GM18507 (cell line): Measurements from ENCODE around the gene OLFML2A.
"Not testable (repeated sequence)": the region's sequence is repeated elsewhere in the genome, so short reads cannot be mapped to it uniquely, and the experiment has no call there.

Experiments used
- DNase-seq: peaks from one replicate; pipeline ENCODE4 v3.0.0; 2011; ENCODE audit warnings: low read depth; ENCODE audit not compliant: insufficient read length; ENCODE audit errors: extremely low spot score
- FAIRE-seq: peaks from 2 replicates; lab custom pipeline; 2011; peaks lifted over from hg19 to GRCh38; lab: Jason Lieb, UNC

OLFML2A gene

DNA sequence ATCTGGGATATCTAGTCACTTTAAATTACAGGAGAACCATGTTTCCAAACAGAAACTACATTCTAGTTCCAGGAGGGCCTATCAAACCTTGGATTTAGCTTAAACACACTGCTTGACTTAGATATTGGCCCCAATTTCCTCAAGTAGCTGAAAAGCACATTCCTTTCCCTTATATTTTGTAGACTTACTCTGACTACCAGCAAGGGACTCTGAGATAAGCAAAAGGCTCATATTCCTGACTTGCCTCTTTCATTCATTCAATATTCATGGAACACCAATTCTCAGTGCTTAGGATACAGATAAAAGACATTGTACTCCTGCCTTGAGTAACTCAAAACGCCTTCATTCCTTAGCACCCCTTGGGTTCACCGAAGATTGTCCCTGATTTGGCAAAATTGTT is 17.6 kb upstream of the OLFML2A start:
- no peak for DNase-seq
- FAIRE-seq = no peak

DNA sequence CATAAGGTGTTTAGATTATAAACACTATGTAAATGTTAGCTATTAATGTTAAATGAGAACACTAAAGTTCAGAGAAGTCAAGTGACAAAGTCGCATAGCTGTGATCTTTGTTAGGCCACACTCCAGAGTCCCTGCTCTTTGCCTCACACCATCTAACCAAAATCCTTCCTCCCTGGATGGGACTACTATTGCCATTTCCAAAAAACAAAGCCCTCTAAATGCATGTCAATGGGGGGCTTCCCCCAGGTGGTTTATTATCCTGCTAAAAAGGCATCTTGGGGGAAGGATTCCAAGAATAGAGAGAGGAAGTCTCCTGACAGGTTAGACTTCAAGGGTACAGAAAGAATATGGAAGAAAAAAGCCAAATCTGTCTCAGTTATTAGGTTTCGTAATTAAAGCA is 16.2 kb upstream of the OLFML2A start:
- FAIRE-seq (no peak), DNase-seq (no peak)

- no peak for FAIRE-seq
- no peak for DNase-seq
These were observed 15.7 kb upstream of the OLFML2A start for GRCh38 chr9:124761196-124761595.

- FAIRE-seq (no peak), DNase-seq (no peak)
These were observed 15.2 kb upstream of the OLFML2A start for GRCh38 chr9:124761710-124762109.

DNA sequence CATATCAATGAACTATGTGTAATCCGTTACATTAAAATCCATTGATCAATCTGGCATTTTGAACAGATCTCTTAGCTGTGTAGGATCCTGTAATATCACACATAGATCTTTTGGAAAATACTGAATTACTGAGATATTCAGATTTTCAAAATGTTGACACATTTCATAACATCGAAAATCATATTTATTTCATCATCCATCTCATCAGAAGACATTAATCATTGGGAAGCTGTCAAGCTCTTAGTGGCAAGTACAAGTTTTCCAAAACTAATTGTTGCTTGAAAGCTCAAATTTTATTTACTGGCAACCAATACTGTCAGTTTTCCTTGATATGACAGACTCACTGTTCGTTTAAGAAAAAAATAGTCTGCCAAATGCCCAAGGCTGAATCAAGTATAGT is 14.3 kb upstream of the OLFML2A start:
- DNase-seq (no peak), FAIRE-seq (no peak)

DNA sequence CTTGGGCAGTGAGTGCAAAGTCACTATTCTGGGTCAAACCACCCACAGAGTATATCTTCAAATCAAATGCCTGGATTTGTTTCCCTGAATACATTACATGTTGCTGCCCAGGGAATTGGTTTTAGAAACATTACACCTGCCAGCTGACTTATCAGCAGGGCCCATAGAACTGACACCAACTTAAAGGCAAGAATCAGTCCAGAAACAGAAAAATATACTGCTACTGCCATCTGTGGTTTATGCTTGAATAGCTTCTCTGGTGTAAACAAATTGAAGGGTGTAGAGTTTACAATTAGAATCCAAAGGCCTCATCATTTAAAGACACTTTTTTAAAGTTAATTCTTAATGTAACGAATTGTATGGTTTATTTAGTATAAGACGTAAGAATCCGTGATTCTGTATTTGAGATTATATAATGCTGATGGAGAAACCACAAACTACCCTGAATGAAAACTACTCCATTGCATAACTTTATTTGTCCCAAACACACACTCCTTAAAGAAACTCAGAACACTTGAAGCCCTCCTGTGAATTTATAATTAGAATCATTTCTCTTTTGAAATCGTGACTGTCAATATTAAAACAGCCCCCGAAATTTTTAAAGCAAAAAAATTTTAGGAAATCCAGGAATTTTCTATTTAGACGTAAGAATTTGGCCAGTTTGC is 12.0 kb upstream of the OLFML2A start:
- FAIRE-seq (peak; percentile 48), DNase-seq (no peak)

DNA sequence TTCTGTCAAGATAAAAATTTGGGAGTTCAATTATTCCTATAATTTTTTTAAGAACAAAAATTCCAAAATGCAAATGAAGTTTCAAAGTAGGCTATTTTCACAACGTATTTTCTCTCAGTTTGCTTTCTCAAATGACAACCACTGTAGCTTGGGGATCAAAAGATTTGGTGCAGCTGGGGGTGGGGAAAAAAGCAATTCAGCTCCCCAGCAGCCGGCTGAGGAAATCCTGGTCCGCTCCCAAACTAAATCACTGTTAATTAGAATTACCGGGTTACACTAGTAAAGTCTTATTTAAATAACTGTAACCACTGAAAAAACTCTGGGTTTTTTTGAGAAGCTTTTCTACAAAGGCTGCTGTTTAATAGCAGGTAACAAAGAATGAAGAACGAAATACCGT is 11.5 kb upstream of the OLFML2A start:
- DNase-seq (no peak), FAIRE-seq (no peak)

- FAIRE-seq (no peak), DNase-seq (no peak)
These were observed 10.6 kb upstream of the OLFML2A start for GRCh38 chr9:124766326-124766725.

- DNase-seq (no peak), FAIRE-seq (no peak)
These were observed 9.9 kb upstream of the OLFML2A start for GRCh38 chr9:124766815-124767554.

DNA sequence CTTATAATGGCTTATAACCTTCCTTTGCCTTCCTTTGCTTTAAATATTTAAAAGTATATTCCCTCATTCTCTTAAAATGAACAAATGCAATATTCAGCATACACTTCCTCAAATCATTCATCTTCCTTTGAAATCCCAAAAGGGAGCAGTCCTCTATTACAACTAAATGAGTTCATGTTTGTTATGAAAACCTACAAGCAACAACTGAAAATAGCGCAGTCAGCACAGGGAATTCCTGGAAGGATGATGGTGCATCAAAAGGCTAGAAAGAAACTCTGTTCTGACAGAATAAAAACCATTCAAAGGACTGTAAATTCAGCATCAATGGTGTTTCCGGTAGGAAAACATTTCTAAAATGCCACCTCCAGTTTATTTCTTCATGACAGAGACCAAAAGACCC is 9.1 kb upstream of the OLFML2A start:
- DNase-seq = no peak
- no peak for FAIRE-seq

GRCh38 chr9:124768334-124768733 is 8.6 kb upstream of the OLFML2A start:
- no peak for DNase-seq
- no peak for FAIRE-seq

DNA sequence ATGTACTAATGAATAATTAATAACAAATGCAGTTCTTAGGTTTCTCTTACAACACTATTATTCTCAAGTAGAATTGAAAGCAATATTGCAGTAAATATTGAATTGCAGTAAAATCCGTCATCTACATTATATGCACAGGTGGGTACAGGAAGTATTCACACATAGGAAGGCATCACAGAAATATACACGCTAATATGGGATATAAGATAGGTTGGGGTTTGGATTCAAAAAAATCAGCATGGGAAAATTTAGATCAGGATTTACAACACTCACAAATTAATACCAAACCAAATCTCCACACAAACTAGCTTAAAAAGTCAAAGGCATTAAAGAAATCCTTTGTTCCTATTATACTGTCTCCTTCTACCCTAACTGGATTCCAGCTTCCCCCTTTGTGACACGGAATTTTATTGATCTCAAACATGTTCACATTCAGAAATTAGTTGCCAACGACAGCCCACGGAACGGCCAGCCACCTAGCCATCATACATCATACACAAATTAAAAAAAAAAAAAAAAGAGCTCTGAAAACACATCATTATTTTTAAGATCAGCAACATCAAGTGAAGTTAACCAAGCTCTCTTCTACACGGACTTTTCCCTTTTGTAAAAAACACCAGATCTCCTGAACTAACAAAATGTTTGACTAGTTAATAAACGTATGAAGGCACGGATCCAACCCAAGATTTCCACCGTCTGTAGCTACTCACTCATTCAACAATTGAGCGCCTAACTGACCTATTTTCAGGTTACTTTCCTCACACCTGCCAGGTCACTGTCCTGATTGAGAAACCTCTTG is 8.0 kb upstream of the OLFML2A start:
- no peak for DNase-seq
- peak; percentile 38 for FAIRE-seq

DNA sequence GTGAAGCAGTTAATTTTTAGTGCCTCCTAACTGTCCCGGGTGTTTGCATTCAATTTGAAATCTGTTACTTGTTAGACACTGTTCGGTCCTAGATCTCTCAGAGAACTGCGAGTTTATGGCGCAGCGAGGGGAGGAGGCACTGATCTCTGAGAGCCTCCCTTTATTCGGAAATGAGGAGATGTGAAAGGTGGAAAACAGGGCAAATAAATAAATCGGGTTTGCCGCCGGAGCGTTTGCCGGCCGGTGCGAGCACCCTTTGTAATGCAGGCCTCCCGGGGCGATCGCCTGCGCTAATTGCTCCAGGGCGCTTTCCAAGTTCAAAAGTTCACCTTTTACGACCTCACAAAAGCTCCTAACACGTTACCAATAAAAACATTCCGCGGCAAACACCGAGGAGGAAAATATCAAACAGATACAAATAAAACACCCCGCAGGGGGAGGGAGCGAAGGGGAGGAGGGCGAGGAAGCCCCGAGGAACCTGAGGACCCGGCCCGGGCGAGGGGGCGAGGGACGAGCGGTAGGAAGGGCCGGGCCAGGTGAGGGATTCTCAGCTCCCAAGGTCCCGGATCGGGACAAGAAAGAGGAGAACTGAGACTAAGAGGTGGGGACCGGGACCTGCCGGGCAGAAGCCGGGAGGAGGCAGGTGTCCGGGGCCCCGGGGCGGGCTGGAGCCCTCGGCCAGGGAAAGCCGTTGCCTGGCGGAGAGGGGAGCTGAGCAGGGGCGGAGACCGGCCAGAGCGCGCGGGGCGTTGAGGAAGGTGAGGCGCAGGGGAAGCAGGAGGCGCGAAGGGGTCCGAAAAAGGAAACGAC is 7.2 kb upstream of the OLFML2A start:
- DNase-seq = no peak
- FAIRE-seq = peak; percentile 21

DNA sequence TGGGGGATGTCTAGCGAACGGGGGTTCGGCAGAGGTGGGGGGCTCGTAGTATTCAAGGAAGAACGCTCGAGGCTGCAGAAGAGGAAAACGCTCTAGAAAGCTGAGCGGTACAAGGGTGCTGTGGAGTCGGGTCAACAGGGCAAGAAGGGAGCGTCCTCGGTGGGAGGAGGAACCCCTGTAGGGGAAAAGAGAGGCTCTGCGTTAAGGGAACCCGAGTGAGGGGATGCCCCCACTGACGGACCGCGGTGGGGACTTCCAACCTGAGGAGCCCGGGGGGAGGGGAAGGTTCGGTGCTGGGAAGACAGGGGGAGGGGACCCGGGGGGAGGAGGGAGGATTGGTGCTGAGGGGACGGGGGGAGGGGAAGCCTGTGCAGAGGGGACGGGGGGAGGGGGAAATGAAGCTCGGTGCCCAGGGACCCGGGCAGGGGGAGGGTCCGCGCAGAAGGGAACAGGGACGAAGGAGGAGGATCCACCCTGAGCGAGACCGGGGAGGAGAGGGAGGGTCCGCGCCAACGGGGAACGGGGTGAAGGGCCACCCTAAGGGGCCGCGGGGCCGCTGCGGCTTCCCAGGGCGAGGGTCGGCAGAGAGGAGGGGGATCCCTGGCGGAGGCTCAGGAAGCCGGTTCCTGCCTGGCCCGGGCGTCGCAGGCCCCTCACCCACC is 6.4 kb upstream of the OLFML2A start:
- DNase-seq = no peak
- no peak for FAIRE-seq

- FAIRE-seq (peak; percentile 93), DNase-seq (peak; percentile 96)
These were observed 5.7 kb upstream of the OLFML2A start, which contains the start of gene NR6A1 for GRCh38 chr9:124771021-124771866. NR6A1 (minus strand) TSS chr9:124771311.

DNA sequence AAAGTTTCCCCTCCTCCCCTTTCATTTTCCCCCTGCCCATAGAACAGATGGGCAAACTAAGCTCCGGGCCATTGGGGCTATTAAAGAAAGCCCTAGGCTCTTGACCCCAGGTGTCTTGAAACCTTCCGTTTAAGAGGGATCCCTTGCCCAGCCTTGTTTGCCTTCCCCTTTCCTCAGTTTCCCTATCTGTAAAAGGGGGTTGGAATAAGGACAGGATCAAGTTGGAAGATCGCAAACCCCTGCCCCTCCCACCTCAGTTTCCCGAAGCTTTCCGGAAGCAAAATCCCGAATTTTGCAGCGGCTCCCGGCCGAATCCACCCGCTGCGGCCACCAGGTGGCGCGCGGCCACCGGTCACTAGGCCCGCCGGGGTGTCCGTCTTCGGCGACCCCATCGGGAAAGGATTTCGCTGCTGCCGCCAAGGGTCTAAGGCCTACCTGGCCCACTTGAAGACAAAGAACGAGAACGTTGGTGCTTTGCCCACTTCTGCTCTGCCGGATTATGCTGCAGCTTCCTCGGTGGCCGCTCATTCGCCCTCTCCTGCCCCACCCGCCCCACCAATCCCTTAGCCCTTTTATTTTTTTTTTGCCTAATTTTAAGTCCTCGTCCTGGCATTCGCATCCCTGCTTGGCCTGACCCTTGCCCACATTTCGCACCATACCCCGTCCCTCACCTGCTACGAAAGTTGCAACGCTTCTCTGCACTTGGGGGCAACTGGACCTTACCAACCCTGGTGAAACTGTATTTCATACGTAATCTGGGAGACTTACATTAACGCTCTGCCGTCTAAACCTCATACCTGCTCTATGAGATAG is 4.9 kb upstream of the OLFML2A start:
- FAIRE-seq (peak; percentile 21), DNase-seq (no peak)

- not testable (repeated sequence) for FAIRE-seq
These were observed 4.1 kb upstream of the OLFML2A start for GRCh38 chr9:124772877-124773276.

More at GRCh38 chr9:124772877-124773276, 4.1 kb upstream of the OLFML2A start:
- not testable (repeated sequence) for DNase-seq
